H1 (cell line): ENCODE data around the gene COPZ2. TPM values are rescaled to one million over a fixed set of nuclear protein-coding genes. Genes with fewer than 3 reads are reported as not detected.
A peak's percentile ranks its signal among the peaks of the same experiment; 100 is the strongest.

Experiments used
- CTCF ChIA-PET: fragments of 300-600 bp; sonication (Branson Sonifier 250); formaldehyde crosslinking; loops from one replicate; lab custom pipeline; 2021; ENCODE audit not compliant: partially characterized antibody; lab: Charles Lee
- POLR2A ChIA-PET: fragments of 300-600 bp; sonication (Branson Sonifier 250); formaldehyde crosslinking; loops from one replicate; lab custom pipeline; 2021; ENCODE audit warnings: inconsistent platforms; ENCODE audit not compliant: partially characterized antibody; lab: Charles Lee
- DNase-seq, 2 experiments: peaks; one replicate each; pipeline versions ENCODE4 v3.0.0 to v3.0.0-alpha.2; 2010 to 2022; ENCODE audit warnings: low spot score in 2 of 2, low read depth in 1 of 2, mixed read lengths in 1 of 2
- FAIRE-seq: peaks from 2 replicates; lab custom pipeline; 2011; peaks lifted over from hg19 to GRCh38; lab: Jason Lieb, UNC
- H2AFZ ChIP-seq: 2 replicates; pipeline ENCODE4 v1.8.1; 2012; ENCODE audit warnings: low read length, inconsistent platforms
- H2AK5ac ChIP-seq: 2 replicates; pipeline ENCODE4 v1.6.1; 2013; ENCODE audit warnings: low read depth, low read length
- H2BK120ac ChIP-seq: replicated peaks from 2 replicates; pipeline ENCODE3; 2013; ENCODE audit warnings: low read depth, low read length, inconsistent platforms
- H2BK12ac ChIP-seq: 2 replicates; pipeline ENCODE4 v1.6.1; 2013; ENCODE audit warnings: low read depth, low read length
- H2BK15ac ChIP-seq: 2 replicates; pipeline ENCODE4 v1.6.1; 2013; ENCODE audit warnings: low read length
- H2BK20ac ChIP-seq: 2 replicates; pipeline ENCODE4 v1.6.1; 2013; ENCODE audit warnings: low read length
- H2BK5ac ChIP-seq: 2 replicates; pipeline ENCODE4 v1.6.1; 2013; ENCODE audit warnings: low read depth, low read length
- H3K14ac ChIP-seq: 2 replicates; pipeline ENCODE4 v1.6.1; 2013; ENCODE audit warnings: inconsistent platforms; ENCODE audit not compliant: insufficient read length
- H3K18ac ChIP-seq: 2 replicates; pipeline ENCODE4 v1.6.1; 2013; ENCODE audit warnings: low read length; ENCODE audit errors: extremely low read depth
- H3K23ac ChIP-seq: 2 replicates; pipeline ENCODE4 v1.6.1; 2013; ENCODE audit warnings: inconsistent platforms; ENCODE audit not compliant: insufficient read length
- H3K23me2 ChIP-seq: 2 replicates; pipeline ENCODE4 v1.6.1; 2013; ENCODE audit warnings: low read depth, low read length
- H3K27ac ChIP-seq: 2 replicates; pipeline ENCODE4 v1.6.1; 2011; ENCODE audit warnings: low read depth, low read length, inconsistent platforms
- H3K27me3 ChIP-seq, 4 experiments: replicated peaks in 1 of 4; 1 replicate in 1 of 4; 2 replicates in 3 of 4; pipeline versions ENCODE4 v1.6.1 to v1.8.1; 2011 to 2013; ENCODE audit warnings: low read length in 3 of 4, mild to moderate bottlenecking in 3 of 4, inconsistent platforms in 2 of 4, mixed read lengths in 2 of 4, moderate library complexity in 1 of 4; ENCODE audit not compliant: control insufficient read depth in 3 of 4, insufficient read depth in 3 of 4; ENCODE audit errors: extremely low read depth in 1 of 4
- H3K36me3 ChIP-seq, 4 experiments: 2 replicates each; pipeline versions ENCODE4 v1.6.1 to v1.8.1; 2011 to 2013; ENCODE audit warnings: mild to moderate bottlenecking in 4 of 4, low read length in 3 of 4, moderate library complexity in 2 of 4, control low read depth in 1 of 4, inconsistent platforms in 1 of 4; ENCODE audit not compliant: insufficient read depth in 4 of 4, control insufficient read depth in 2 of 4
- H3K4ac ChIP-seq: replicated peaks from 2 replicates; pipeline ENCODE3; 2013; ENCODE audit warnings: low read length, low read depth, mixed read lengths, inconsistent platforms; ENCODE audit not compliant: insufficient read length
- H3K4me1 ChIP-seq, 4 experiments: replicated peaks in 1 of 4; 1 replicate in 1 of 4; 2 replicates in 3 of 4; pipeline versions ENCODE4 v1.6.1 to v1.8.1; 2011 to 2013; ENCODE audit warnings: low read length in 3 of 4, inconsistent platforms in 2 of 4, mixed read lengths in 1 of 4; ENCODE audit not compliant: insufficient read depth in 4 of 4, control insufficient read depth in 3 of 4
- H3K4me2 ChIP-seq, 2 experiments: 2 replicates each; pipeline versions ENCODE4 v1.6.1 to v1.8.1; 2011 to 2013; ENCODE audit warnings: low read depth in 2 of 2, low read length in 2 of 2, control low read depth in 1 of 2, inconsistent platforms in 1 of 2, mild to moderate bottlenecking in 1 of 2; ENCODE audit not compliant: insufficient read depth in 1 of 2
- H3K4me3 ChIP-seq, 4 experiments: fragments of 200-600, 300-600 bp in 1 of 4; sonication (generic), shearing (Covaris generic), sonication (Bioruptor Twin) in 1 of 4; 2 replicates each; pipeline versions ENCODE4 v1.5.1 to v1.8.1; 2011 to 2016; ENCODE audit warnings: low read length in 4 of 4, low read depth in 3 of 4, control low read depth in 2 of 4, inconsistent platforms in 2 of 4, mild to moderate bottlenecking in 2 of 4, mixed read lengths in 1 of 4, moderate library complexity in 1 of 4; ENCODE audit not compliant: insufficient read depth in 2 of 4; ENCODE audit errors: extremely low read depth in 1 of 4
- H3K56ac ChIP-seq: replicated peaks from 2 replicates; pipeline ENCODE3; 2013; ENCODE audit warnings: low read depth, mild to moderate bottlenecking, mixed read lengths, low read length, inconsistent platforms; ENCODE audit not compliant: insufficient read length
- H3K79me1 ChIP-seq: 2 replicates; pipeline ENCODE4 v1.6.1; 2013; ENCODE audit warnings: low read depth, low read length, control low read depth
- H3K79me2 ChIP-seq, 2 experiments: 2 replicates each; pipeline versions ENCODE4 v1.6.1 to v1.8.1; 2012 to 2013; ENCODE audit warnings: low read length in 2 of 2, mild to moderate bottlenecking in 2 of 2, inconsistent platforms in 1 of 2; ENCODE audit not compliant: insufficient read depth in 2 of 2, control insufficient read depth in 1 of 2
- H3K9ac ChIP-seq, 4 experiments: replicated peaks in 1 of 4; 1 replicate in 1 of 4; 2 replicates in 3 of 4; pipeline versions ENCODE4 v1.6.1 to v1.8.1; 2011 to 2013; ENCODE audit warnings: low read depth in 3 of 4, low read length in 3 of 4, control low read depth in 2 of 4, mild to moderate bottlenecking in 2 of 4, moderate library complexity in 2 of 4, inconsistent platforms in 1 of 4; ENCODE audit errors: extremely low read depth in 1 of 4
- H3K9me3 ChIP-seq, 2 experiments: 2 replicates each; pipeline versions ENCODE4 v1.6.1 to v1.8.1; 2012 to 2013; ENCODE audit warnings: mild to moderate bottlenecking in 2 of 2, moderate library complexity in 2 of 2, control low read depth in 1 of 2, inconsistent platforms in 1 of 2, low read depth in 1 of 2, low read length in 1 of 2, mixed read lengths in 1 of 2; ENCODE audit not compliant: insufficient read depth in 2 of 2
- H4K20me1 ChIP-seq, 2 experiments: replicated peaks in 1 of 2; 2 replicates each; pipeline versions ENCODE3 to v1.8.1; 2011 to 2013; ENCODE audit warnings: inconsistent platforms in 2 of 2, low read length in 2 of 2, mild to moderate bottlenecking in 1 of 2; ENCODE audit not compliant: insufficient read depth in 2 of 2, control insufficient read depth in 1 of 2
- H4K5ac ChIP-seq: 2 replicates; pipeline ENCODE4 v1.6.1; 2013; ENCODE audit warnings: low read length, low read depth, mixed read lengths, inconsistent platforms; ENCODE audit not compliant: insufficient read length
- H4K8ac ChIP-seq: 2 replicates; pipeline ENCODE4 v1.8.0; 2013; ENCODE audit warnings: mild to moderate bottlenecking, moderate library complexity, low read length, inconsistent platforms; ENCODE audit not compliant: insufficient read depth; ENCODE audit errors: extremely low read depth
- H4K91ac ChIP-seq: replicated peaks from 2 replicates; pipeline ENCODE3; 2013; ENCODE audit warnings: low read length, mixed read lengths, inconsistent platforms; ENCODE audit not compliant: insufficient read length
- ASH2L ChIP-seq: fragments of 200-600, 300-600 bp; sonication (generic); IDR thresholded peaks from one replicate; pipeline ENCODE4 v1.7.1; 2017; ENCODE audit warnings: low read length
- BACH1 ChIP-seq: IDR thresholded peaks from 2 replicates; pipeline ENCODE4 v1.6.1; 2012; ENCODE audit warnings: low read length, improper control_type of control experiment
- CTCF ChIP-seq, 3 experiments: IDR thresholded peaks; 1 replicate in 2 of 3; 2 replicates in 1 of 3; pipeline versions ENCODE4 v1.5.1 to v1.6.1; 2011; ENCODE audit warnings: low read length in 3 of 3, mild to moderate bottlenecking in 3 of 3, inconsistent platforms in 2 of 3, low read depth in 1 of 3, moderate library complexity in 1 of 3; ENCODE audit not compliant: insufficient read depth in 1 of 3; ENCODE audit errors: control extremely low read depth in 1 of 3
- GTF2F1 ChIP-seq: IDR thresholded peaks from 2 replicates; pipeline ENCODE4 v1.6.1; 2012; ENCODE audit warnings: low read depth, low read length, improper control_type of control experiment, borderline replicate concordance
- RBBP5 ChIP-seq: IDR thresholded peaks from 2 replicates; pipeline ENCODE4 v1.7.1; 2012; ENCODE audit warnings: low read depth, mild to moderate bottlenecking, inconsistent platforms, low read length, moderate library complexity, borderline replicate concordance
- SP2 ChIP-seq: IDR thresholded peaks from 2 replicates; pipeline ENCODE4 v1.6.1; 2012; ENCODE audit warnings: mild to moderate bottlenecking, low read length, inconsistent platforms
- TCF12 ChIP-seq: IDR thresholded peaks from 2 replicates; pipeline ENCODE4 v1.6.1; 2011; ENCODE audit warnings: low read depth, mild to moderate bottlenecking, low read length
- WGBS, 2 experiments: shearing (Covaris generic) in 1 of 2; methylation state at CpG; one replicate each; pipeline versions ENCODE4 v1.1.6 to v1.1.7; 2013 to 2015; ENCODE audit warnings: low lambda C conversion rate in 2 of 2, mixed read lengths in 2 of 2, inconsistent platforms in 1 of 2, low coverage in 1 of 2, missing lambda C conversion rate in 1 of 2; ENCODE audit not compliant: insufficient replicate concordance in 2 of 2, insufficient coverage in 1 of 2, insufficient read length in 1 of 2; ENCODE audit errors: extremely low coverage in 1 of 2, missing lambda C conversion rate in 1 of 2; 5-methylcytosine and 5-hydroxymethylcytosine counted together
- polyA plus RNA-seq, 7 experiments: library from polyadenylated mRNA; depleted of rRNA in 3 of 7; stranded (reverse) in 5 of 7; unstranded in 2 of 7; fragments of >200 nt in 5 of 7; fragments of 200-250 nt in 2 of 7; gene quantifications; 1 replicate in 5 of 7; 2 replicates in 1 of 7; 4 replicates in 1 of 7; pipeline versions ENCODE4 v1.2.1 to v1.2.3, GENCODE V29; 2011 to 2013; ENCODE audit warnings: missing spikeins in 2 of 7, mixed read lengths in 2 of 7
- total RNA-seq: library from RNA; stranded (reverse); fragmentation: NEBNext Ultra II Directional; extraction: Animal tissue kit (Norgen Biotek cat#: 25700); gene quantifications from 2 replicates; pipeline ENCODE4 v1.2.1, GENCODE V29; 2021
- TF ChIP-seq, protein P1 (sequence below): IDR thresholded peaks from 2 replicates; pipeline ENCODE4 v1.6.1; 2012; ENCODE audit warnings: inconsistent platforms

COPZ2 gene
- total and polyA plus RNA-seq, 2 of the 8 experiments (the other 6 are each of a cell fraction or from before 2014, with no cell fraction given), result 0.24 TPM; not detected in 1

DNA sequence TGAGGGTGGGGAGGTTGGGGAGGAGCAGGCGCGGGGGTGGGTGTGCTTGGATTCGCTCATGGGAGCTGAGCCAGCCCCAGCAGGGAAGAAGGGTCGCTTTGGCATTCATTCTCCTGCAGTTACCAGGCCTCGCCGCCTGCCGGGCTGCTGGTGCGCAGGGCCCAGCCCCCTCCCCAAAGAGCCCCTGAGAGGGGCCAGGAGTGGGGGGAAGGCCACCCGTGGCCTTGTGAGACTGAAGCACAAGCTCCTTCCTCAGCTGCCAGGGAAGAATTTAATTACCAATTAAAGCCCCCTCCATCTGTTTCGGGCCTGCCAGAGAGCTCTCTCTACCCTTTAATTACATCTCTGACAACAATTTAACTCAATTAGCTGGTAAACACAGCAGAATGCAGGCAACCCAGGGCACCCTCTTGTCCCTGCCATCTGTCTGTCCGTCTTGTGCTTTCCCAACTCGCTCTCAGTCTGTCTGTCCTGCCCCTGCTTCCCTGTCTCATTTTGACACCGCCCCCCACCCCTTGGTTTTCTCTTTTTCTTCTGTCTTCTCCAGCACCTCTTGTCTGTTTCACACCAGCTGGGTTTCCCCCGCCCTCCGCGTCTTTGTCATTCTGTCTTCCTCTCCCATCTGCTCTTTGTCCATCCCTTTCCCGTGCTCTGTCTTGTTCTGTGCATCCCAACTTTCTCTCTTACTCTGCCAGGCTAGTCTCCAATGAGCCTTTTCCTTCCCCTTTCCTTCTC is 34.0 kb downstream of the COPZ2 start:
- FAIRE-seq, result no peak
- Histone ChIP-seq H4K91ac (peak overlapping the region; percentile 98), H3K18ac (peak overlapping the region; percentile 80; the same call in 1 of the 2 replicates), H4K5ac (peak overlapping the region; percentile 88), H3K56ac (no peak overlapping the region), H3K14ac (no peak overlapping the region), H3K23ac (peak overlapping the region; percentile 95), H3K4me1 (peaks cover 18 to 41% (median 28%) of the 10 kb centered on the region in 4 experiments), H2BK12ac (peak overlapping the region; percentile 98; the same call in 1 of the 2 replicates), H3K79me1 (no peaks in the 10 kb centered on the region), H2AFZ (no peak overlapping the region), H3K36me3 (no peaks in the 10 kb centered on the region), H3K9me3 (no peaks in the 10 kb centered on the region), H2BK15ac (peak overlapping the region; percentile 68; the same call in 1 of the 2 replicates), H3K79me2 (no peaks in the 10 kb centered on the region), H4K8ac (no peak overlapping the region), H3K4ac (peak overlapping the region; percentile 12), H3K27me3 (no peaks in the 10 kb centered on the region), H3K4me3 (peak overlapping the region in 2 of 4 experiments; percentile 12 to 19; a peak in 3 of 8 replicates), H4K20me1 (no peaks in the 10 kb centered on the region), H2BK20ac (peak overlapping the region; percentile 96), H3K9ac (peak overlapping the region in 1 of 4 experiments; percentile 36; a peak in 3 of 7 replicates), H2AK5ac (no peak overlapping the region), H3K4me2 (peak overlapping the region; percentile 57 to 76), H3K23me2 (0 out of 2 replicates have a peak, but pooled peaks cover 2% of the 10 kb centered on the region), H2BK5ac (peak overlapping the region; percentile 92; the same call in 1 of the 2 replicates), H2BK120ac (peak overlapping the region; percentile 49), H3K27ac (peak overlapping the region; percentile 68; the same call in 1 of the 2 replicates)
- 8% methylated on average over 17 of the region's 17 CpGs; no CpG with 5 or more reads in 1 of the 2 experiments for WGBS, 2 experiments
- DNase-seq, result peak in 1 of 2 experiments; percentile 70
- POLR2A ChIA-PET, result interaction anchor here (0.6 to 4.1 kb wide), 8 partner anchors 8 to 139 kb away, joined by 3 to 19 read pairs (median 4); no protein-coding TSS in a partner anchor
- CTCF ChIA-PET, result interaction anchor here (0.6 to 27.8 kb wide), 20 partner anchors 9 to 610 kb away, joined by 3 to 493 read pairs (median 5); partner anchors contain the start of genes CDK5RAP3, PNPO and PRR15L
- peak in 2 of 3 experiments; percentile 14 to 44; a peak in 2 of 4 replicates for TF ChIP-seq CTCF (IDR thresholded peaks at IDR 0.05; ENCODE audit: control extremely low read depth in 1 of 3, insufficient read depth in 1 of 3, low read depth in 1 of 3, low read length in 3 of 3)
- peak; percentile 27 for TF ChIP-seq ASH2L
- TF ChIP-seq TCF12, result 0 out of 2 replicates have a peak, but pooled peaks have one; percentile 17
- TF ChIP-seq, protein P1, sequence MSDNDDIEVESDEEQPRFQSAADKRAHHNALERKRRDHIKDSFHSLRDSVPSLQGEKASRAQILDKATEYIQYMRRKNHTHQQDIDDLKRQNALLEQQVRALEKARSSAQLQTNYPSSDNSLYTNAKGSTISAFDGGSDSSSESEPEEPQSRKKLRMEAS, result no peak
- TF ChIP-seq RBBP5, result 0 out of 2 replicates have a peak, but pooled peaks have one; percentile 34
- TF ChIP-seq GTF2F1, result no peak
- no peak for TF ChIP-seq SP2
- peak; percentile 22; the same call in 1 of the 2 replicates for TF ChIP-seq BACH1
